GM19043 (cell line): ENCODE data around the gene MYEOV.

Experiments used
- ATAC-seq: cut with Tn5 transposase; IDR thresholded peaks from one replicate; pipeline ENCODE4 v1.9.1; 2021; ENCODE audit warnings: low read depth; ENCODE audit not compliant: unreplicated experiment

The MYEOV gene

DNA sequence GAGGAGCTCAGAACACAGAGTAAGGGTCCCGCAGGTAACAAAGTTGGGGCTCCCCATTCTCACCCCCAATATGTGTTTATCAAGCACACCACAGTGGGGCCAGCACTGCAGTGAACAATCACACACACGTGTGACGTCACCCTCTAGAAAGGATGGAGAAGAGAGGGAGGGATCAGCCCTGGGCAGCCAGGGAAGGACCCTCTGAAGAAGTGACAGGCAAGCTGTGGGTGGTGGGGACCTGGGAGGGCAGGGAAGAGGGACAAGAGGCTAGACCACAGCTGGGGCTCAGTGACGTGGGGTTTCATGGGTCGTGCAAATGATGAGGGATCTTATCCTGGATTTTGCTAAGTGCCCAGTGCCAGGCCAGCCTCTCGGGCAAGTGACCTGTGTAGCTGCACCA is 28.7 kb upstream of the MYEOV start:
- no peak for ATAC-seq

DNA sequence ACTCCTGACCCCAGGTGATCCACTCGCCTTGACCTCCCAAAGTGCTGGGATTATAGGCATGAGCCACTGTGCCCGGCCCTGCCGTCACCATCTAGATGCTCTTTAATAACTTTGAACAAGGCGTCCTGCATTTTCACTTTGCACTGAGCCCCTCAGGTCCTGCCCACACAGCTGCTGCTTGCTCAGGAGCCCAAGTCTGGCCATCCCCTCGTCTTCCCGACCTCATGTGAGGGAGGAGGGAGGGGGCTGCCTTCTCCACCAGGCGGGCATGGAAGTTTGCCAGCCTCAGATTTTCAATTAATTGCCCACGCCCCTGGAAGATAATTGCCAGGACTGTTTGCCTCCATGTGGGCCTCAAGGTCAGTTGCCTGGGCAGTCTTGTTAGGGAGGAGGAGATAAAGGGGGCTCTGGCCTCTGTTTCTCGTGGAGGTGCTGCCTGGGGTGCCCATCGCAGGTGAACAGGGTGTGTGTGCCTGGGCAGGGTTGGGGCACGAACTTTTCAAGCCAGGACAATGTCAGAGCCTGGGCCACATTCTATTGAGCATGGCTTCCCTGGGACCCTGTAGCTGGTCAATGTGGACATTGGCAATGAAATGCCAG is 27.9 kb upstream of the MYEOV start:
- ATAC-seq, result no peak

DNA sequence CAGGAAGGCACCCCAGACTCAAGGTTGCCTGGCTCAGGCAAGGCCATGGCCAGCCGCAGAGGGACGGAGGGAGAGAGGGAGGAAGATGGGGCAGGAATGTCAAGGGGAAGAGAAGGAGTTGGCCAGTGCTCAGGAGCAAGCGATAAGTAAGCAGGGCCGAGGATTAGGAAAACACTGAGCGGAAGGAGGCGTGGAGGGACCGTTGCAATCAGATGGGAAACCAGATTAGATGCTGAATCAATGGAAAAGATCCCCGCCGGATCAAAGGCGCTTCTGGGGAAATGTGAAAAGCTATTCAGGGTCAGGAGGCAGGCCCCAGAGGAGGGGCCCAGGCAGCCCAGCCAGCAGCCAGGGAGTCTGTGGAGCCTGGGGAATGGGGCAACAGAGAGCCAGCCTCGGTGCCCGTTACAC is 26.6 kb upstream of the MYEOV start:
- no peak for ATAC-seq

DNA sequence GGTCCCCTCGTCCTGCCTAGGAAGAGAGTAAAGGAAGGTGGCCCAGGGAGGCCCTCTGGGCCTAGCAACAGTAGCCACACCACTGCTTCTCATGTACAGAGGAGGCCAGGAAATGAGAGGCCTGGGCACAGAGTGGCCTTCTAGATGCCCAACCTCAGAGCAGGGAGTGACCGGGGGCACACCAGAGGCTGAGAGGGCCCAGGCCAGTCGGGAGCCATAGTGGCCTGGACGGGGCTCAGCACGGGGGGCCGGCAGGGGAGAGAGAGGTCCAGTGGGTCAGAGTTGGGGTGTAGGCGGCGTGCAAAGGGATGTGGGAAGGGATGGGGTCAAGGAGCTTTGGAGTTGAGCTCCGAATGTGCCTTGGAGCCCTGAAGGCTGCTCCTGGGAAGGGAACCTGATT is 25.0 kb upstream of the MYEOV start:
- no peak for ATAC-seq

DNA sequence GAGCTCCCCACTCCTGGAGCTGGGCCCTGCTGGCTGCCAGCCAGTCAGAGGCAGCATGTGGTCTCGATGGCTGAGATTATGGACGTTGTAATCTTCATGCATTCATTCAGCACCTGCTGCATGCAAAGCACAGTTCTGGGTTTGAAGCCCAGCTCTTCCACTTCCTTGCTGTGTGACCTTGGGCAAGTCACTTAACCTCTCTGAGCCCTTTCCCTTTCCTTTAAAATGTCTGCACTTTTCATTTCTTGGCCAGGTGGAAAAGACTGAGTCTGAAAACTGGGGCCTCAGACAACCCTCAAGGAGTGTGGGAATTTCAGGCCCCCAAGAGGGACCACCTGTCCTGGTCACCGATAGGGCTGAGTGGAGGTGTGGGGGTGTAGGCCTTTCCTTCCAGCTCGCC is 24.6 kb upstream of the MYEOV start:
- ATAC-seq, result no peak

DNA sequence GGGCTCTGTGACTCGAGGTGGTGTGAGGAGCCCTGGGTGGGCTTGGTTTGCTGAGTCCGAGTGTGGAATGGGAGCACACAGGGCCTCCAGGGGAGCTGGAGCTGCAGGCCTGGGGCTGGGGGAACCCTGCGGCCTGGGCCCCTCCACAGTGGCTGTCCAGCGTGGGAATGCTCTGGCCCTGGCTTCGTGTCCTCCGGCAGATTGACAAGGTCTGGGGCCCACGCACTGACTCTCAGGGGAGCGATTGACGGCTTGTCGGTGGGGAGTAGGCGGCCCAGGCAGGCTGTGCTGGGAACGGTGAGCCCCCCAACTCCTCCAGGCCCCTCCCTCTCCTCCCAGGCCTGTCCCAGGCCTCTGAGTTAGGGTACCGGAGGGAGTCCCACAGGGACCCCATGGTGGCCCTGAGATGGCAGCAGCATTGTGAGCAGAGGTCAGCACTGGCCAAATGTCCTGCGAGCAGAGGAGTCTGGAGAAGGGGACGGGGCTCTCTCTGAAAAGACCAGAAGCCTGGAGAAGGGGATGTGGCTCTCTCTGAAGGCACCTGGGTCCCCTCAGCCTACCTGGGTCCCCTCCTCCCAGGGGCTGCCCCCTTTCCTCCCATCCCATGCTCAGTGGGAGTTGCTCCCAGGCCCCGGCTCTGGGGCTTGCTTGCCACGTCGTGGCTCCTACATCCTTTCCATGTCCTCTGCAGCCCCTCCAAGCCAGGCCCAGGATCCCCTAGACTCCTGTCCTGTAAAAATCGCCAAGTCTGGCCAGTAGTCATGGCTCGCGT is 23.8 kb upstream of the MYEOV start:
- ATAC-seq, result no peak

DNA sequence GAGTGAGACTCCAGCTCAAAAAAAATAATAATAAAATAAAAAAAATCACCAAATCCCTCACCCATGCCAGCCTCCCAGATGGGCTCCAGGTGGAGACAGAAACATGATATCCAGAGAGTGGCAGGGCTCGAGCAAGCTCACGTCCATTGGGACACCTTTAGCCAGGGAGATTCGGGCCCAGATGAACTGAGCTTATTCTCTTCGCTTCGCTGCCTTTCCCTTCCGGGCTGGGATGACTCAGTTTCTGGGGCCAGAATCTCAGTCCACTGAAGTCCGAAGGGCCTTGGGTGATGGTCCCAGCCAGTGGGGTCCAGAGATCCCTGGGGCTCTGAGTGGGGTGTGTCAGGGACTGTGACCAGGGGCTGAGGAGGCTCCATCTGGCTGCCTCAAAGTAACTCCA is 23.0 kb upstream of the MYEOV start:
- ATAC-seq, result no peak

- ATAC-seq, result no peak
Measured at GRCh38 chr11:69272055-69272454, 21.9 kb upstream of the MYEOV start.

GRCh38 chr11:69272831-69273485 is 21.0 kb upstream of the MYEOV start:
- ATAC-seq, result no peak

GRCh38 chr11:69273571-69273970 is 20.4 kb upstream of the MYEOV start:
- no peak for ATAC-seq

DNA sequence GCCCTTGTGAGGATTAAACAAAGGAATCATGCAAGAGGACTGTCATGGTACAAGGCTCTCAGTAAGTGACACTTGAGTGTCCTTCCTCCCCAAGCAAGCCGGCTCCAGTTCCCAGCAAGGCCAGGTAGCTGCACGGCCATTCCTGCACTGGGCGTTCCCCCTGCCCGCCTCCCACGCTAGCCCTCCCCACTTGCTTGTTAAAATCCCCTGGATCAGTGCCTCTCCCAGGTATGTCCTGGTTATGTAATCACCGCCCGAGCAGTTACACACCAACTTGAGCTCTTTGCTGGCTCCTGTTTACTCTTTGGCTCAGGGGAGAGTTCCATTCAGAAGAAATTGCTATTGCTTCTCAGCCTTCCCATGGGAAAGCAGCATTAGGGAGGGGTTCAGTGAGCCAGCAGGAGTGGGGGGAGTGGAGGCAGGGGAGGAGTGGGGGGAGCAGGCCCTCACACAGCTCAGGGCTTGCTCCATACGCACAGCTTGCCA is 19.4 kb upstream of the MYEOV start:
- ATAC-seq, result no peak

- ATAC-seq, result no peak
Measured at GRCh38 chr11:69275178-69275577, 18.8 kb upstream of the MYEOV start.

DNA sequence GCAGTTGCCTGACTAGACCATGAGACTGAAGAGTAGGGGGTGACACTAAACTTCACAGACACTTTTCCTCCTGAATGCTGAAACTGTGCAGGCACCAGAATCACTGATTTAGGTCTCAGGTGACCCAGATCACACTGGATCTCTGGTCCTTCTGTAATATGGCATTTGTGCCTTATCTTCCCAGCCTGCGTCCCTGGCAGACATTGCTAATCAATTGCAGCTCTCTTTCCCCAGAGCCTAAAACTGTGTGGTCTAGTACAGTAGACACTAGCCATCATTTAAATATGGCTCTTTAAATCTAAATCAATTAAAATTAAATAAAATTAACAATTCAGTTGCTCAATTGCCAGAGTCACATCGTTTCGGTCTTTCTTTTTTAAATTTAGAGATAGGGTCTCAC is 17.8 kb upstream of the MYEOV start:
- ATAC-seq, result no peak

GRCh38 chr11:69277074-69277809 is 16.7 kb upstream of the MYEOV start:
- peak; percentile 64 for ATAC-seq

DNA sequence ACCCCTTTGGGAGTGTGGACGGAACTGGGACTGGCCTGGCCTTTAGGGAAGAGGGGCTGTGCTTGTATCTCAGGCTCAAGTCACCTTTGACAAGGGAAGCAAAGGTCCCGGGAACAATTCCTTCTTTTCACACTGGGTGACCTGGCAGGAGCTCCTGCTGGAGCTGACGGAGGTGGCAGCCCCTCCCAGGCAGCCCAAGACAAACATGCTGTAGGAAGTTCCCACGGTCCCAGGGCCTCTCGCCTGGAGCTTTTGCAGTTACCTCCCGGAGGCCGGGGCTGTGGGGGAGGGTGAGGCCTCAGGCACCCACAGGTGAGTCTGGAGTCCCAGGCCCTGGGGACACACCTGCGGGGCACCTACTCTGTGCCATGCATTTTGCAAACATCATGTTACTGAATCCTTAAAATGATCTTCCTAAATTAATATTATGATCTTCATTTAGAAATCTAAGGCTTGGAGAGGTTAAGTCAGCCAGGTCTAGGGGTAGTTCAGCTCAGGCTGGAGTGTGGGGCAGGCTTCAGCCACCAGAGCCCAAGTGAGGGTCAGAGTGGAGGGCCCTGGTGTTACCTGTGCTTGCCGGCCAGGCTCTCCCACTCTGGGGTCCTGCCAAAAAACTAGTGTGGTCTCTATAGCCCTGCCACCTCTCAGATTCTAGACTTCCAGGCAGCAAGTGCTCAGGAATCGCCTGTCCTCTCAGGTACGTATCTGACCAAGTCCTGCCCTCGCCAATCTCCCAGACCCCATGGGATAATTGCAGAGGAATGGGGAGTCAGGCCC is 15.7 kb upstream of the MYEOV start:
- ATAC-seq, result no peak

GRCh38 chr11:69280451-69280850 is 13.5 kb upstream of the MYEOV start:
- ATAC-seq, result no peak

DNA sequence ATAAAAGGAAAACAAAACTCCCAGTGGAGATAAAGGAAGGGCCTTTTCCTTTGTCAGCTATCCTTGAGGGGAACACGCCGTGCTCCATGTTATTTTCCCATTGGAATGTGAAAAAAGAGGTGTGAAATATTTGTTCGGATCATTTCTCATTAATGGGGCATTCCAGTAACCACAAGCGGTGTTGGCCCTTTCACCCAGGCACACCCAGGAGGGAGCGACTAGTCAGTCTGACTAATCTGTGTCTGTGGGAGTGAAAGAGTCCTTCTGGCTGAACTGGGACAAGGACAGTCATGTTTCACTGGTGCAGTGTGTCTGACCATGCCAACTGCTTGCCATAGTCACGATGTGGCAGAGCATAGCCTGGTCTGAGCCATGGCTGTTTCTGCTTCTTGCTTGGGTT is 13.0 kb upstream of the MYEOV start:
- no peak for ATAC-seq

GRCh38 chr11:69283446-69283845 is 10.5 kb upstream of the MYEOV start:
- no peak for ATAC-seq

DNA sequence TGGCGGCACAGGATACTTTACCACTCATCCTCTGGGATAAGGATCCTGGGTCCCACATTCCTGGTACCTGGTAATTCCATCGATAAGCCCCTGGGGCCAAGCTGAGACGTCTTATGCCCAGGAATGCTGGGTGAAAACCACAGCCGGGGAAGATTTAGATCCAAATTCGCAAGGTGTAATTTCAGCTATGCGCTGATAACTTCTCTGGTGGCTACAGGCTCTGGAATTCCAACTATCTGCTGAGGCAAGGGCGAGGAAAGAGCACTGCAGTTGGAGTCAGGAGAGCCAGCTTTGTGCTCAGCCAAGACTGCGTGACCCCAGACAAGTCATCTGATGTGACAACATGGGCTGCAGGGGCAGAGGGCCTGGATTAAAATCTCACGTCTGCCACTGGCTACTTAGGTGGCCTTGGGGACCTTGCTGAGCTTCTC is 9.9 kb upstream of the MYEOV start:
- ATAC-seq, result no peak

- ATAC-seq, result no peak
Measured at GRCh38 chr11:69285091-69285490, 8.9 kb upstream of the MYEOV start.
